ENCODE data around the gene ANAPC2.

The ANAPC2 gene

GRCh38 chr9:137226338-137227053 is 38.1 kb upstream of the ANAPC2 start:
- no peak for DNase-seq (ENCODE audit: low spot score)

- no peak for DNase-seq (ENCODE audit: low spot score)
These were observed 37.5 kb upstream of the ANAPC2 start for GRCh38 chr9:137225699-137226331.

- DNase-seq (ENCODE audit: low spot score), result no peak
These were observed 36.7 kb upstream of the ANAPC2 start, which contains the start of gene CYSRT1 for GRCh38 chr9:137224830-137225694. Gene CYSRT1 (plus strand): TSS chr9:137225174. CDS start chr9:137225622, 448 bp downstream.

GRCh38 chr9:137223078-137223970 is 35.0 kb upstream of the ANAPC2 start:
- peak; percentile 97 for DNase-seq (ENCODE audit: low spot score)

GRCh38 chr9:137222190-137223077 is 34.1 kb upstream of the ANAPC2 start, which contains the start of gene RNF208:
Gene RNF208 (minus strand): TSS chr9:137222240. CDS start chr9:137221212, 1,028 bp downstream.
- DNase-seq (ENCODE audit: low spot score), result no peak

GRCh38 chr9:137221506-137222111 is 33.2 kb upstream of the ANAPC2 start:
- no peak for DNase-seq (ENCODE audit: low spot score)

GRCh38 chr9:137221095-137221505 is 32.7 kb upstream of the ANAPC2 start:
- DNase-seq (ENCODE audit: low spot score), result no peak

- DNase-seq (ENCODE audit: low spot score), result no peak
These were observed 32.1 kb upstream of the ANAPC2 start for GRCh38 chr9:137220317-137221094.

- DNase-seq (ENCODE audit: low spot score), result no peak
These were observed 31.5 kb upstream of the ANAPC2 start for GRCh38 chr9:137219757-137220316.

GRCh38 chr9:137218754-137219271 is 30.5 kb upstream of the ANAPC2 start:
- no peak for DNase-seq (ENCODE audit: low spot score)

GRCh38 chr9:137218212-137218753 is 29.9 kb upstream of the ANAPC2 start:
- DNase-seq (ENCODE audit: low spot score), result no peak

- no peak for DNase-seq (ENCODE audit: low spot score)
These were observed 29.2 kb upstream of the ANAPC2 start for GRCh38 chr9:137217276-137218211.

- no peak for DNase-seq (ENCODE audit: low spot score)
These were observed 28.0 kb upstream of the ANAPC2 start for GRCh38 chr9:137216188-137216965.

- no peak for DNase-seq (ENCODE audit: low spot score)
These were observed 27.0 kb upstream of the ANAPC2 start for GRCh38 chr9:137215196-137215986.

- no peak for DNase-seq (ENCODE audit: low spot score)
These were observed 26.3 kb upstream of the ANAPC2 start for GRCh38 chr9:137214620-137215019.

Data from globus pallidus (tissue), 1 donor.